Activated naive CD4-positive, alpha-beta T cell treated with anti-CD3 and anti-CD28 coated beads, Interleukin-2, amount 50 U/mL, for 24 hours (primary cell): ENCODE measurements around the gene FSTL3.
"Not testable (repeated sequence)": the region's sequence is repeated elsewhere in the genome, so short reads cannot be mapped to it uniquely, and the experiment has no call there.

Source experiments
- H3K27ac Mint-ChIP-seq: one replicate; pipeline ENCODE4 v1.8.0; 2021; ENCODE audit warnings: mild to moderate bottlenecking, mixed read lengths
- H3K27me3 Mint-ChIP-seq: one replicate; pipeline ENCODE4 v1.8.0; 2021; ENCODE audit warnings: mixed read lengths
- H3K36me3 Mint-ChIP-seq: one replicate; pipeline ENCODE4 v1.8.0; 2021; ENCODE audit warnings: mixed read lengths
- H3K4me1 Mint-ChIP-seq: one replicate; pipeline ENCODE4 v1.8.0; 2021; ENCODE audit warnings: mixed read lengths
- H3K4me3 Mint-ChIP-seq: one replicate; pipeline ENCODE4 v1.8.0; 2021; ENCODE audit warnings: mild to moderate bottlenecking, mixed read lengths
- H3K9me3 Mint-ChIP-seq: one replicate; pipeline ENCODE4 v1.8.0; 2021; ENCODE audit warnings: mixed read lengths

Gene FSTL3

DNA sequence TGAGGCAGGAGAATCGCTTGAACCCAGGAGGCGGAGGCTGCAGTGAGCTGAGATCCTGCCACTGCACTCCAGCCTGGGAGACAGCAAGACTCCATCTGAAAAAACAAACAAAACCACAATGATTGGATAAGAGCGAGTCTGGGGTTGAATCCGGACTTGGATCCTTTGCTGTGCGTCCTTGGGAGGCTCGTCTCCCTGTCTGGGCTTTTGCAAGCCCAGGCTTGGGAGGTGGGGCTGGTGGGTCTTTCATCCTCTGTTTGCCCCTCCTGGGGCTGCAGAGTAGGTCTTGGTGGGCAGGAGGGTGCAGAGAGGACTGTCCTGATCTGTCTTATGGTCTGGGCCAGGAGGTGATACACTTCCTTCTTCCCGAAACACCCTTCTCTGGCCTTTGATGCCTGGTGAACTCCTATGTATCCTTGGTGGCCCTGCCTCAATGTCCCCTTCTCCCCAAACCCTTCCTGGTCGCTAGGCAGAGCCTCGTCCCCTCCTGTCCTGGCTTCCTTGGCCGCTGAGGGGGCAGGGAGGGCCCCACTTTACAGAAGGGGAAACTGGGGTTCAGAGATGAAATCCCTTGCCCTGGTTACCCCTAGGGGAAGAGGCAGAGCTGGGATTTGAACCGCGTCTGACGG lies 49.4 kb downstream of the FSTL3 start:
- H3K36me3 Mint-ChIP-seq = no peaks in the 10 kb centered on the region
- H3K4me1 Mint-ChIP-seq = no peaks in the 10 kb centered on the region
- no peak overlapping the region for H3K4me3 Mint-ChIP-seq
- peak overlapping the region; percentile 4 for H3K27ac Mint-ChIP-seq
- H3K27me3 Mint-ChIP-seq = peaks cover 2% of the 10 kb centered on the region
- H3K9me3 Mint-ChIP-seq = no peaks in the 10 kb centered on the region

DNA sequence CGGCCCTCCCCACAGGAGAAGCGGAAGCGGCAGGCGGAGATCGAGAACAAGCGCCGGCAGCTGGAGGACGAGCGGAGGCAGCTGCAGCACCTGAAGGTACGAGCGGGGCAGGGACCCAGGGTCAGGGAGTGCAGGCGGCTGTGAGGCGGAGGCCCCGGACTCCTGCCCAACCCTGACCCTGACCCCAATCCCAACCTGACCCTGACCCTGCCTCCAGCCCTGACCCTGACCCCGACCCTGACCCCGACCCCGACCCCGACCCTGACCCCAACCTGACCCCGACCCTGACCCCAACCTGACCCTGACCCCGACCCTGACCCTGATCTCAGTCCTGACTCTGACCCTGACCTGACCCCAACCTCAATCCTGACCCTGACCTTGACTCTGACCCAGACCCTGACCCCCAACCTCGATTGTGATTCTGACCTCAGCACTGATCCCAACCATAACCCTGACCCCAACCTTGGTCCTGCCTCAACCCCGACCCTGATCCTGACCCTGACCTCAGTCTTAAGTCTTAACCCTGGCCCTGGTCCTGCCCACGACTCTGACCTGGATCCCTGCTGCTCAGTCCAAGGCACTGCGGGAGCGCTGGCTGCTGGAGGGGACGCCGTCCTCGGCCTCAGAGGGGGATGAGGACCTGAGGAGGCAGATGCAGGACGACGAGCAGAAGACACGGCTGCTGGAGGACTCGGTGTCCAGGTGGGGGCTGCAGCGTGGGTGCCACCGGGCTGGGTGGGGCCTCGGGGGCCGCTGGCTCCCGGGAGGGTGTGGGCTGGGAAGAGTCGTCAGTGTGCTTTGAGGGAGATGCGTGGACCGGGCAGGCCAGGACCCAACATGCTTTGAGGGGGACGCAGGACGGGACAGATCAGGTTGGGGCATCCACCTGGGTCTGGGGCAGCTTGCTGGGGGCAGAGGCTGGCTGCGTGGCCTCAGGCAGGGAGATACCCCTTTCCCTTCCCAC lies 51.1 kb downstream of the FSTL3 start:
- H3K36me3 Mint-ChIP-seq = no peaks in the 10 kb centered on the region

DNA sequence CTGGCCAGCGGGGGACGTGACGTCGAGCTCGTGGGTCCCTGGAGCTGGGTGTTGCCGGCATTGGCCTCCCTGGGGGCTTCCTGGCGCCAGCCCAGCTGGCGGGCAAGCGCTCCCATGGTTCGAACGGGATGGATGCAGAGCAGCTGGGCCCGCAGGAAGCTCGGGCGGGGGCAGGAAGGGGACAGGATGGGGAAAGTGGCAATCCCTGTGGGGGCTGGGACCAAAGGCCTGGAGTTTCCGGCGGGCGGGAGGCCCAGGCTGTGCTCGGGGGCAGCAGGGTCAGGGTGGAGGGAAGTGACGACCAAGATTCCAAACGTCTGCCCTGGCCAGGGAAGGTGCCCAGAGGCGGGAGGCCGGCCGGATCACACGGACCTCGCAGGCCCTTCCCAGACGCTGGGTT lies 51.8 kb downstream of the FSTL3 start:
- no peak overlapping the region for H3K27ac Mint-ChIP-seq
- no peaks in the 10 kb centered on the region for H3K36me3 Mint-ChIP-seq
- H3K9me3 Mint-ChIP-seq = no peaks in the 10 kb centered on the region
- peaks cover under 1% of the 10 kb centered on the region for H3K4me1 Mint-ChIP-seq
- no peak overlapping the region for H3K4me3 Mint-ChIP-seq
- no peaks in the 10 kb centered on the region for H3K27me3 Mint-ChIP-seq

More for the DNA sequence above, 51.1 kb downstream of the FSTL3 start:
- H3K27ac Mint-ChIP-seq = peak overlapping the region; percentile 23
- H3K4me1 Mint-ChIP-seq = no peaks in the 10 kb centered on the region
- no peaks in the 10 kb centered on the region for H3K9me3 Mint-ChIP-seq
- H3K27me3 Mint-ChIP-seq = no peaks in the 10 kb centered on the region
- H3K4me3 Mint-ChIP-seq = no peak overlapping the region

DNA sequence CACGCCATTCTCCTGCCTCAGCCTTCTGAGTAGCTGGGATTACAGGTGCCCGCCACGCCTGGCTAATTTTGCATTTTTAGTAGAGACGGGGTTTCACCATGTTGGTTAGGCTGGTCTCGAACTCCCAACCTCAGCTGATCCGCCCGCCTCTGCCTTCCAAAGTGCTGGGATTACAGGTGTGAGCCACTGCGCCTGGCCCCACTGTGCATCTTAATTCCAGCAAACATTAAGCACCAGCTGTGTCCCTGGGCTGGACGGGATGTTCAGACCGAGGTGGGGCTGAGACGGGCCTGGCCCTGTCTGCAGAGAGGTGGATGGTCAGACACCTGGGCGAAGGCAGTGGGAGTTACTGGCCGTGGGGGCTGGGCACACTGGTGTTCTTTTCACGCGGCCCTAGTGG lies 53.4 kb downstream of the FSTL3 start:
- H3K36me3 Mint-ChIP-seq, H3K27me3 Mint-ChIP-seq, H3K4me3 Mint-ChIP-seq, H3K27ac Mint-ChIP-seq, H3K4me1 Mint-ChIP-seq, H3K9me3 Mint-ChIP-seq: not testable (repeated sequence)

DNA sequence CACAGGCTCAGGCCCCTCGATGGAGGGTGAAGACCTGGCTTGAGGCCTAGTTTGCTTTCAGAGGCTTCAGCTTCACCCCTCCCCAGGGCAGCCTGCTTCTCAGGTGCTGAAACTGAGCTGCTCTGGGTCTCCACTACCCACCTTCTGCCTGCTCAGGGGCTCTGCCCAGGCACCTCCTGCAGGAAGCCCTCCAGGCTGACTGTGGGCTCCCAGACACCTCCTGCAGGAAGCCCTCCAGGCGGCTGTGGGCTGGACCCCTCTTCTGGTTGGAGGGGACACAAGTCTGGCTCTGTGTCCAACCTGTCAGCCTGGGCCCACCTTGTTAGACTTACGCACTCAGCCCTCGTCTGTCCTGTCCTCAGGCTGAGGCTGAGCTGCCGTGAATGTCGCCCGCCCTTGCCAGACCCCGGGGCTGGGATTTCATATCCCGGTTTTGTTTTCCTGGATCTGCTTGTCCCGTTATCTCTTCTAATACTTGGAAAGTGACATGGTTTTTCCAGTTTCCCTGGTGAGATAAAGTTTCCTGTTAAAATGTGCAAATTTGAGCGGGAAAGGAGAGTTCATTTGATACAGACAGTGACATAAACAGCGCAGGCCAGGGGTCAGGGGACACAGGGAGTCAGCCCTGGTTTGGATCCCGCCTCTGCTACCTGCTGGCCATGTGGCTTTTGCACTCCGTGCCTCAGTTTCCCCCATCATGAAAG lies 53.9 kb downstream of the FSTL3 start:
- Mint-ChIP-seq H3K4me3 (no peak overlapping the region), H3K27ac (peak overlapping the region; percentile 23), H3K27me3 (no peaks in the 10 kb centered on the region), H3K36me3 (no peaks in the 10 kb centered on the region), H3K9me3 (no peaks in the 10 kb centered on the region), H3K4me1 (peaks cover 9% of the 10 kb centered on the region)

DNA sequence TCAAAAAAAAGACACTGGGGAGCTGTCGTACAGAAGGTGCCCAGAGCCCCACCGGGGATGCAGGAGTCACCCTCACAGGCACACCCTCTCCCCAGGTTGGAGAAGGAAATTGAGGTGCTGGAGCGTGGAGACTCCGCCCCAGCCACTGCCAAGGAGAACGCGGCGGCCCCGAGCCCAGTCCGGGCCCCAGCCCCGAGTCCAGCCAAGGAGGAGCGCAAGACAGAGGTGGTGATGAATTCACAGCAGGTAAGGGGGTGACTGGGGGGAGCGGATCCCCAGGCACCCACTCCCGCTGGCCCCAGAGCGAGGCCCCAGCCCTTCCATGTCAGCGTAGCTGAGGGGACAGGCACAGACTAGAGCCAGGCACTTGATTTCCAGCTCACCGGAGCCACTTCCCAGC lies 54.8 kb downstream of the FSTL3 start:
- Mint-ChIP-seq H3K4me3 (no peak overlapping the region), H3K27me3 (no peaks in the 10 kb centered on the region), H3K36me3 (no peaks in the 10 kb centered on the region), H3K27ac (no peak overlapping the region), H3K4me1 (peaks cover 9% of the 10 kb centered on the region), H3K9me3 (no peaks in the 10 kb centered on the region)

DNA sequence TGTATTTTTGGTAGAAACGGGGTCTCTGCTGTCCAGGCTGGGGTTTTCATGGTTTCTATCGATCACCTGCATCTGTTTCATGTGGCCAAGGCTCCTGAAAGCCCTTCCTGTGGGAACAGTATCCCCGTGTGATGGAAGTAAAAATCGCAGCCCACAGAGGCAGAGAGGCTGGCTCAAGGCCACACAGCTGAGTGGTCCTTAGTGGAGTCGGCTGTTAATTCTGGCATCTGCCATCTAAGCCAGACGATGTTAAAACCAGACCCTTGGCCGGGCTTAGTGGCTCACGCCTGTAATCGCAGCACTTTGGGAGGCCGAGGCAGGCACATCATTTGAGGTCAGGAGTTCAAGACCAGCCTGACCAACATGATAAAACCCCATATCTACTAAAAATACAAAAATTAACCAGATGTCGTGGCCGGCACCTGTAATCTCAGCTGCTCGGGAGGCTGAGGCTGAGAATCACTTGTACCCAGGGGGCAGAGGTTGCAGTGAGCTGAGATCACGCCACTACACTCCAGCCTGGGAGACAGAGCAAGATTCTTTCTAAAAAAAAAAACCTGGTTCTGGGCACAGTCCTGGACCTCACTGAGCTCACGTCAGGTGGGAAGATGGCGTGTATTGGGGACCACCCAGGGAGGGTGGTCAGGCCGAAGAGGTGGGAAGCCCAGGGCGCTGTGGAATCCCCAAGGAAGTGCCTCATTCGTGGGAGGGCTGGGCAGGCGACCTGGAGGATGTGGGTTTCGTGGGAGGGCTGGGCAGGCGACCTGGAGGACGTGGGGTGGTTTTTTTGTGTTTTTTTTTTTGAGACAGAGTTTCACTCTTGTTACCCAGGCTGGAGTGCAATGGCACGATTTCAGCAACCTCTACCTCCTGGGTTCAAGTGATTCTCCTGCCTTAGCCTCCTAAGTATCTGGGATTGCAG lies 56.2 kb downstream of the FSTL3 start:
- Mint-ChIP-seq H3K9me3 (no peaks in the 10 kb centered on the region), H3K27me3 (no peaks in the 10 kb centered on the region), H3K36me3 (no peaks in the 10 kb centered on the region), H3K4me3 (no peak overlapping the region), H3K4me1 (peaks cover 9% of the 10 kb centered on the region), H3K27ac (no peak overlapping the region)
